ENCODE data around the gene EIPR1. TPM values are rescaled to one million over a fixed set of nuclear protein-coding genes. Genes with fewer than 3 reads are reported as not detected.
A peak's percentile ranks its signal among the peaks of the same experiment; 100 is the strongest.

The EIPR1 gene
- total and polyA plus RNA-seq, 2 of the 13 experiments (the other 11 are each of a cell fraction or from before 2014, with no cell fraction given): 70.0 to 96.3 TPM

- peak; percentile 95 for TF ChIP-seq CSRNP1 (CRISPR knock-in tag; IDR thresholded peaks at IDR 0.05)
- peak; percentile 99 for TF ChIP-seq PHF20 (CRISPR knock-in tag; IDR thresholded peaks at IDR 0.05)
- TF ChIP-seq ZNF776 (CRISPR knock-in tag; IDR thresholded peaks at IDR 0.05): 0 out of 2 replicates have a peak, but pooled peaks have one; percentile 20
- peak; percentile 99 for TF ChIP-seq GABPB1 (CRISPR knock-in tag; IDR thresholded peaks at IDR 0.05)
- TF ChIP-seq, protein P1, sequence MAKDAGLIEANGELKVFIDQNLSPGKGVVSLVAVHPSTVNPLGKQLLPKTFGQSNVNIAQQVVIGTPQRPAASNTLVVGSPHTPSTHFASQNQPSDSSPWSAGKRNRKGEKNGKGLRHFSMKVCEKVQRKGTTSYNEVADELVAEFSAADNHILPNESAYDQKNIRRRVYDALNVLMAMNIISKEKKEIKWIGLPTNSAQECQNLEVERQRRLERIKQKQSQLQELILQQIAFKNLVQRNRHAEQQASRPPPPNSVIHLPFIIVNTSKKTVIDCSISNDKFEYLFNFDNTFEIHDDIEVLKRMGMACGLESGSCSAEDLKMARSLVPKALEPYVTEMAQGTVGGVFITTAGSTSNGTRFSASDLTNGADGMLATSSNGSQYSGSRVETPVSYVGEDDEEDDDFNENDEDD (CRISPR knock-in tag; IDR thresholded peaks at IDR 0.05; ENCODE audit: borderline replicate concordance): peak; percentile 71; the same call in 1 of the 2 replicates
- peak; percentile 84 for TF ChIP-seq SP4 (CRISPR knock-in tag; IDR thresholded peaks at IDR 0.05)
- no peak for TF ChIP-seq SUZ12 (IDR thresholded peaks at IDR 0.05; ENCODE audit: low read depth, low read length)
- no peak; the same call in 1 of the 2 replicates for TF ChIP-seq CAMTA2 (CRISPR knock-in tag; IDR thresholded peaks at IDR 0.05; ENCODE audit: borderline replicate concordance)
- peak; percentile 76; the same call in 1 of the 2 replicates for TF ChIP-seq CHCHD3 (CRISPR knock-in tag; IDR thresholded peaks at IDR 0.05)
- no peak for TF ChIP-seq DBP (CRISPR knock-in tag; IDR thresholded peaks at IDR 0.05; ENCODE audit: not compliant biosample characterization)
- TF ChIP-seq RXRB (CRISPR knock-in tag; IDR thresholded peaks at IDR 0.05; ENCODE audit: borderline replicate concordance): peak; percentile 74
- TF ChIP-seq XRCC5 (optimal IDR thresholded peaks at IDR 0.05; ENCODE audit: low read length): peak; percentile 93
- TF ChIP-seq, protein P2, sequence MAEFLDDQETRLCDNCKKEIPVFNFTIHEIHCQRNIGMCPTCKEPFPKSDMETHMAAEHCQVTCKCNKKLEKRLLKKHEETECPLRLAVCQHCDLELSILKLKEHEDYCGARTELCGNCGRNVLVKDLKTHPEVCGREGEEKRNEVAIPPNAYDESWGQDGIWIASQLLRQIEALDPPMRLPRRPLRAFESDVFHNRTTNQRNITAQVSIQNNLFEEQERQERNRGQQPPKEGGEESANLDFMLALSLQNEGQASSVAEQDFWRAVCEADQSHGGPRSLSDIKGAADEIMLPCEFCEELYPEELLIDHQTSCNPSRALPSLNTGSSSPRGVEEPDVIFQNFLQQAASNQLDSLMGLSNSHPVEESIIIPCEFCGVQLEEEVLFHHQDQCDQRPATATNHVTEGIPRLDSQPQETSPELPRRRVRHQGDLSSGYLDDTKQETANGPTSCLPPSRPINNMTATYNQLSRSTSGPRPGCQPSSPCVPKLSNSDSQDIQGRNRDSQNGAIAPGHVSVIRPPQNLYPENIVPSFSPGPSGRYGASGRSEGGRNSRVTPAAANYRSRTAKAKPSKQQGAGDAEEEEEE (CRISPR knock-in tag; IDR thresholded peaks at IDR 0.05; ENCODE audit: borderline replicate concordance): no peak
- peak; percentile 84 for TF ChIP-seq ZBTB20 (CRISPR knock-in tag; IDR thresholded peaks at IDR 0.05; ENCODE audit: borderline replicate concordance, low read depth)
- TF ChIP-seq, protein P3, sequence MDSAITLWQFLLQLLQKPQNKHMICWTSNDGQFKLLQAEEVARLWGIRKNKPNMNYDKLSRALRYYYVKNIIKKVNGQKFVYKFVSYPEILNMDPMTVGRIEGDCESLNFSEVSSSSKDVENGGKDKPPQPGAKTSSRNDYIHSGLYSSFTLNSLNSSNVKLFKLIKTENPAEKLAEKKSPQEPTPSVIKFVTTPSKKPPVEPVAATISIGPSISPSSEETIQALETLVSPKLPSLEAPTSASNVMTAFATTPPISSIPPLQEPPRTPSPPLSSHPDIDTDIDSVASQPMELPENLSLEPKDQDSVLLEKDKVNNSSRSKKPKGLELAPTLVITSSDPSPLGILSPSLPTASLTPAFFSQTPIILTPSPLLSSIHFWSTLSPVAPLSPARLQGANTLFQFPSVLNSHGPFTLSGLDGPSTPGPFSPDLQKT (CRISPR knock-in tag; IDR thresholded peaks at IDR 0.05; ENCODE audit: borderline replicate concordance): no peak
- TF ChIP-seq ZNF878 (CRISPR knock-in tag; IDR thresholded peaks at IDR 0.05): 0 out of 2 replicates have a peak, but pooled peaks have one; percentile 7
- peak; percentile 95 for TF ChIP-seq KMT2B (CRISPR knock-in tag; IDR thresholded peaks at IDR 0.05)
- no peak for TF ChIP-seq HDAC6 (IDR thresholded peaks at IDR 0.05; ENCODE audit: low read depth, low read length)
- no peak for TF ChIP-seq ZNF530 (CRISPR knock-in tag; IDR thresholded peaks at IDR 0.05; ENCODE audit: low read depth)
- TF ChIP-seq RNF2 (conservative IDR thresholded peaks at IDR 0.05; ENCODE audit: low read depth): peak; percentile 85
- 0 out of 2 replicates have a peak, but pooled peaks have one; percentile 54 for TF ChIP-seq SOX13 (IDR thresholded peaks at IDR 0.05)
- TF ChIP-seq SOX13 (CRISPR knock-in tag; conservative IDR thresholded peaks at IDR 0.05 in 1 of 2, IDR thresholded peaks at IDR 0.05 in 1 of 2): peak; percentile 37 to 41; a peak in 2 of 4 replicates
- peak; percentile 73; the same call in 1 of the 2 replicates for TF ChIP-seq ZC3H4 (CRISPR knock-in tag; IDR thresholded peaks at IDR 0.05; ENCODE audit: borderline replicate concordance)
Observed at GRCh38 chr2:3377612-3378432, at the start of gene EIPR1 (continued).

All from HepG2 (cell line).